Measurements from ENCODE around the gene WIPF1. TPM values are rescaled to one million over a fixed set of nuclear protein-coding genes. Genes with fewer than 3 reads are reported as not detected.

Gene WIPF1
- polyA plus RNA-seq, 1 donor from 2014 or later = 0.25 TPM

- TF ChIP-seq POLR2AphosphoS5 (IDR thresholded peaks at IDR 0.05) (no peak), RAD21 (conservative IDR thresholded peaks at IDR 0.05) (no peak)
- no peaks in the 10 kb centered on the region for H3K9me2 ChIP-seq (ENCODE audit: insufficient read depth, low read length)
- H3K4me3 ChIP-seq (ENCODE audit: low read length) = no peak overlapping the region
- no peaks in the 10 kb centered on the region for H3F3A ChIP-seq (ENCODE audit: insufficient read depth, low read length, poor library complexity, severe bottlenecking)
- no peaks in the 10 kb centered on the region for H3K79me2 ChIP-seq (replicated peaks; ENCODE audit: insufficient read depth, low read length)
- H3K36me3 ChIP-seq (ENCODE audit: insufficient read depth, low read length) = no peaks in the 10 kb centered on the region
- H3K27me3 ChIP-seq (ENCODE audit: insufficient read depth, low read depth, low read length) = no peaks in the 10 kb centered on the region
- H3K9ac ChIP-seq (ENCODE audit: low read length) = no peak overlapping the region
- H3K9me3 ChIP-seq (ENCODE audit: low read length) = no peaks in the 10 kb centered on the region
- H3K27ac ChIP-seq (ENCODE audit: low read length) = no peak overlapping the region
- no peak overlapping the region for H3K4me2 ChIP-seq (ENCODE audit: low read length)
- H2AFZ ChIP-seq (ENCODE audit: low read depth, low read length) = no peak overlapping the region
- H4K20me1 ChIP-seq (ENCODE audit: insufficient read depth) = no peaks in the 10 kb centered on the region
Measured at GRCh38 chr2:174554529-174555150, 43.0 kb downstream of the WIPF1 start.

- Histone ChIP-seq H4K20me1 (ENCODE audit: insufficient read depth) (no peaks in the 10 kb centered on the region), H3K79me2 (replicated peaks; ENCODE audit: insufficient read depth, low read length) (no peaks in the 10 kb centered on the region), H3F3A (ENCODE audit: insufficient read depth, low read length, poor library complexity, severe bottlenecking) (no peaks in the 10 kb centered on the region), H3K9me3 (ENCODE audit: low read length) (no peaks in the 10 kb centered on the region), H3K4me3 (ENCODE audit: low read length) (no peak overlapping the region), H3K9ac (ENCODE audit: low read length) (no peak overlapping the region), H3K27ac (ENCODE audit: low read length) (no peak overlapping the region), H2AFZ (ENCODE audit: low read depth, low read length) (no peak overlapping the region), H3K27me3 (ENCODE audit: insufficient read depth, low read depth, low read length) (no peaks in the 10 kb centered on the region), H3K36me3 (ENCODE audit: insufficient read depth, low read length) (no peaks in the 10 kb centered on the region), H3K4me2 (ENCODE audit: low read length) (no peak overlapping the region), H3K9me2 (ENCODE audit: insufficient read depth, low read length) (no peaks in the 10 kb centered on the region)
- no peak for TF ChIP-seq EP300 (conservative IDR thresholded peaks at IDR 0.05; ENCODE audit: poor library complexity, severe bottlenecking)
- no peak for TF ChIP-seq SMC3 (conservative IDR thresholded peaks at IDR 0.05; ENCODE audit: poor library complexity)
- TF ChIP-seq CTCF (IDR thresholded peaks at IDR 0.05; ENCODE audit: poor library complexity, severe bottlenecking) = no peak
- TF ChIP-seq REST (IDR thresholded peaks at IDR 0.05; ENCODE audit: borderline replicate concordance) = no peak
- no peak for TF ChIP-seq MXI1 (conservative IDR thresholded peaks at IDR 0.05; ENCODE audit: poor library complexity, severe bottlenecking)
- no peak for TF ChIP-seq RAD21 (conservative IDR thresholded peaks at IDR 0.05)
- TF ChIP-seq POLR2AphosphoS5 (IDR thresholded peaks at IDR 0.05) = no peak
- no peak for TF ChIP-seq TAF1 (IDR thresholded peaks at IDR 0.05; ENCODE audit: low read depth)
- no peak for TF ChIP-seq EZH2 (IDR thresholded peaks at IDR 0.05; ENCODE audit: borderline replicate concordance, insufficient read depth, low read length, poor library complexity, severe bottlenecking)
Measured at GRCh38 chr2:174553811-174554493, 43.7 kb downstream of the WIPF1 start.
